Activated CD4-positive, alpha-beta memory T cell treated with anti-CD3 and anti-CD28 coated beads, Interleukin-2, amount 10 ng/mL, durations not matched to agents 7 days and 5 days (primary cell): ENCODE data around the gene SMAD7. TPM values are rescaled to one million over a fixed set of nuclear protein-coding genes. Genes with fewer than 3 reads are reported as not detected.

ENCODE experiments used
- CTCF ChIA-PET: fragments of 350-600 bp; sonication (Branson Sonifier 250); formaldehyde crosslinking; loops from one replicate; lab custom pipeline; 2021; ENCODE audit warnings: antibody characterized with exemption, inconsistent platforms; lab: Charles Lee
- POLR2A ChIA-PET: fragments of 350-600 bp; sonication (Branson Sonifier 250); formaldehyde crosslinking; loops from one replicate; lab custom pipeline; 2021; ENCODE audit warnings: antibody characterized with exemption; lab: Charles Lee
- DNase-seq: peaks from one replicate; pipeline ENCODE4 v3.0.0-alpha.2; 2020
- H3K27ac Mint-ChIP-seq: one replicate; pipeline ENCODE4 v1.8.0; 2021; ENCODE audit warnings: mild to moderate bottlenecking, mixed read lengths
- H3K27me3 Mint-ChIP-seq: one replicate; pipeline ENCODE4 v1.8.0; 2021; ENCODE audit warnings: mixed read lengths
- H3K36me3 Mint-ChIP-seq: one replicate; pipeline ENCODE4 v1.8.0; 2021; ENCODE audit warnings: low read depth, mixed read lengths
- H3K4me1 Mint-ChIP-seq: one replicate; pipeline ENCODE4 v1.8.0; 2021; ENCODE audit warnings: mixed read lengths
- H3K4me3 Mint-ChIP-seq: one replicate; pipeline ENCODE4 v1.8.0; 2021; ENCODE audit warnings: mild to moderate bottlenecking, mixed read lengths
- H3K9me3 Mint-ChIP-seq: one replicate; pipeline ENCODE4 v1.8.0; 2021; ENCODE audit warnings: mixed read lengths
- total RNA-seq, 2 experiments: library from RNA; stranded (reverse); gene quantifications; one replicate each; pipeline ENCODE4 v1.2.3, GENCODE V29; 2021

The SMAD7 gene
- total RNA-seq, 2 experiments from 2014 or later = 30.0 to 31.0 TPM

DNA sequence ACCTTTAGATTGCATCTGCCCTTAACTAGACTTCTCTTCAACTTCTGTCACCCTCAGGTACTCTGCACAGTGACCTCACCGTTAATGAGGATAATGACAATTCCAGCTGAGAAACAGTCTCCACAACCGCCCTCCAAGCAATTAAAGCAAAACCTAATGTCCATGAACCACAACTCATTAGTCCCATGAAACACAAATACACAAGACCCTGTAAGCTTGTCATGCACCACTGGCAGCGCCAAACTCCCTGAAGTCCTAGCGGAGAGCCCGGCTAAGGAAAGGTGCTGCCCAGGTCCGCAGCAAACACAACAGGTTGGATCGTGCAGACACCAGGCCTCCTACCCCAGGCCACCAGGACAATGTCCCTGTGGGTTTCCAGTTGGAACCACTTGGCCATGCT, 7.4 kb downstream of the SMAD7 start:
- Mint-ChIP-seq H3K4me3 (no peak overlapping the region), H3K36me3 (peaks cover 95% of the 10 kb centered on the region)

DNA sequence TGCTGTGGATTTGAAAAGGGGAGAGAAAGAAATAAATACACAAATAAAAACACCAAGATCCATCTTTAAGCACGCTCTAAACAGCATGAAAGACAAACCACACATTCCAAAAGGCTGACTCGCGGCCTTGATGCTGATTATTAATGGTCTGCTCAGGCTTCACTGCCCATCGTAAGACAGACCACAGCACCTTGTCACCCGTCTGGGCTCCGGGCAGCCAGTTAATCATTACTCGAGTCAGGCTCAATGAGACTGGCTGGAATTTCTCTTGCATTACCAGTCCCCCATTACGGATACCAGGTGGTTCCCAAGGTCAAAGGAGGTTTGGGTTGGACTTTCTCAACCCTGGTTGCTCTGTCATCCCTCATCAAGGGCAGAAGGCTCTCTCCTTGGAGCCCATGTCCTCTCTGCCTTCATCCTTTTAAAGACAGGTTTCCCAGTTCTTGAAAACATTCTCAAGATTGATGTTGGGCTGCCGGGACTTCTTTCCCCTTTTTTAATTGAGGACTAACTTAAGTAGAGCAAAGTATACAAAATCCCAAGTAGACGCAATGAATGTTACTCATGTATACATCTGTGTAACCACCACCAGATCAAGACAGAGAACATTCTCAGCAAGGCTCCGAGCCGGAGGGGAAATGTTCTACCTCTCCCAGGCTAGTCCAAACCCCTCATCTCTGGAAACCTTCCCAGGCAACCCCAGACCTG, 8.1 kb downstream of the SMAD7 start:
- ChIA-PET CTCF (no interaction called here), POLR2A (interaction anchor here (1.1 to 3.0 kb wide), 6 partner anchors 9 to 17 kb away, joined by 3 to 37 read pairs (median 12); no protein-coding TSS in a partner anchor)
- Mint-ChIP-seq H3K27me3 (no peaks in the 10 kb centered on the region), H3K4me3 (no peak overlapping the region), H3K27ac (peak overlapping the region; percentile 69), H3K36me3 (peaks cover 95% of the 10 kb centered on the region), H3K9me3 (no peaks in the 10 kb centered on the region), H3K4me1 (peaks cover 98% of the 10 kb centered on the region)
- DNase-seq = no peak

More for the DNA sequence above, 7.4 kb downstream of the SMAD7 start:
- no peaks in the 10 kb centered on the region for H3K27me3 Mint-ChIP-seq
- DNase-seq = no peak
- CTCF ChIA-PET = no interaction called here
- H3K9me3 Mint-ChIP-seq = no peaks in the 10 kb centered on the region
- POLR2A ChIA-PET = interaction anchor here (1.6 kb wide), 1 partner anchor 13 kb away, joined by 4 read pairs; no protein-coding TSS in a partner anchor
- peak overlapping the region; percentile 69 for H3K27ac Mint-ChIP-seq
- peaks cover 98% of the 10 kb centered on the region for H3K4me1 Mint-ChIP-seq

DNA sequence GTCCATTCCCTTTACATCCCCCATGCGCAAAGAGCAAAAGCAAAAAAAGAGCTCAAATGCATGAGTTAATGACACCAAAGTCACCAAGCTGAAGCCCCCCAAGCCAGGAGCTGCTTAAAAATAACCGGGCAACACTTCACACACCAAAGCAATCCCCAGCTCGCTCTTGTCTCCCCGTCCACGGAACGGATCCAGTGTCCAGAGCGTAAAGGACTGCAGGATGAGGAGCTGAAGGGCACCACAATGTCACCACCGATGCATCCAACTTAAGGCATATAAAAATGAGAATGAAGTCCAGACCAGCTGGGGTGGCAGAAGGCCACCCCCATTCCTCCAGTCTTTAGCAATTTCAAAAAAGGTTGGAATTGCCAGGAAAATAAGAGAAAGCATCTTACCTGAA, 8.7 kb downstream of the SMAD7 start:
- CTCF ChIA-PET = interaction anchor here (1.5 to 2.2 kb wide), 2 partner anchors 10 to 165 kb away, joined by 6 to 7 read pairs; no protein-coding TSS in a partner anchor
- Mint-ChIP-seq H3K4me1 (peaks cover 98% of the 10 kb centered on the region), H3K36me3 (peaks cover 94% of the 10 kb centered on the region), H3K9me3 (no peaks in the 10 kb centered on the region), H3K27ac (peak overlapping the region; percentile 97), H3K4me3 (peak overlapping the region; percentile 74), H3K27me3 (no peaks in the 10 kb centered on the region)
- no peak for DNase-seq
- POLR2A ChIA-PET = interaction anchor here (1.1 to 3.0 kb wide), 6 partner anchors 8 to 17 kb away, joined by 3 to 37 read pairs (median 12); no protein-coding TSS in a partner anchor

- Mint-ChIP-seq H3K4me3 (peak overlapping the region; percentile 74), H3K27ac (peak overlapping the region; percentile 97), H3K36me3 (peaks cover 90% of the 10 kb centered on the region), H3K4me1 (peaks cover 96% of the 10 kb centered on the region), H3K27me3 (no peaks in the 10 kb centered on the region), H3K9me3 (no peaks in the 10 kb centered on the region)
- ChIA-PET POLR2A (interaction anchor here (1.0 to 3.0 kb wide), 9 partner anchors 8 to 107 kb away, joined by 3 to 37 read pairs (median 8); no protein-coding TSS in a partner anchor), CTCF (interaction anchor here (1.5 to 2.2 kb wide), 2 partner anchors 11 to 165 kb away, joined by 6 to 7 read pairs; no protein-coding TSS in a partner anchor)
- no peak for DNase-seq
These were observed 9.1 kb downstream of the SMAD7 start for GRCh38 chr18:48941672-48942071.

- Mint-ChIP-seq H3K4me3 (peak overlapping the region; percentile 74), H3K9me3 (no peaks in the 10 kb centered on the region), H3K4me1 (peaks cover 96% of the 10 kb centered on the region), H3K27ac (peak overlapping the region; percentile 97), H3K36me3 (peaks cover 90% of the 10 kb centered on the region), H3K27me3 (no peaks in the 10 kb centered on the region)
- ChIA-PET CTCF (interaction anchor here (0.9 to 2.2 kb wide), 4 partner anchors 11 to 164 kb away, joined by 4 to 7 read pairs (median 6); no protein-coding TSS in a partner anchor), POLR2A (interaction anchor here (0.7 to 3.0 kb wide), 11 partner anchors 9 to 448 kb away, joined by 3 to 37 read pairs (median 4); no protein-coding TSS in a partner anchor)
- DNase-seq = peak; percentile 86
These were observed 9.7 kb downstream of the SMAD7 start for GRCh38 chr18:48940854-48941611.

- no peak for DNase-seq
- peak overlapping the region; percentile 97 for H3K27ac Mint-ChIP-seq
- POLR2A ChIA-PET = interaction anchor here (1.0 to 3.0 kb wide), 6 partner anchors 9 to 15 kb away, joined by 3 to 37 read pairs (median 11); no protein-coding TSS in a partner anchor
- H3K36me3 Mint-ChIP-seq = peaks cover 86% of the 10 kb centered on the region
- CTCF ChIA-PET = interaction anchor here (0.9 to 1.8 kb wide), 4 partner anchors 12 to 162 kb away, joined by 3 to 5 read pairs (median 4); partner anchors contain the start of gene SMAD7
- peaks cover 96% of the 10 kb centered on the region for H3K4me1 Mint-ChIP-seq
- H3K4me3 Mint-ChIP-seq = peak overlapping the region; percentile 74
- H3K27me3 Mint-ChIP-seq = no peaks in the 10 kb centered on the region
- no peaks in the 10 kb centered on the region for H3K9me3 Mint-ChIP-seq
These were observed 11.3 kb downstream of the SMAD7 start for GRCh38 chr18:48939205-48940097.

DNA sequence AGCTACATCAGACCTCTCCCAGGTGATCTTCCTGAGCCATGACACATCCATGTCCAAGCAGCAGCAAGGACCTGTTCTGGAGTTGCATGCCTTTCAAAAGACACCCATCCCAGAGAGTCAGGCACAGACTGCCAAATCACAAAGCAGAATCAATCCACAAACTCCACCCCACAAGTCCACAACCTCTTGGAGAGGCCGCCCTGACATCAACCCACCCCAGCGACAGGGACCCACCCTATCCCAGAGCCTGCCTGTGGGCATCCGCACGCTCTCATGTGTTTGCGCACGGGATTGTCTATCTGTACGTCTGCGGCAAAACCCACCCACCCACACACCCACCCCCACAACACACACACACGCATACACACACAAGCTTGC, 11.9 kb downstream of the SMAD7 start:
- H3K4me1 Mint-ChIP-seq = peaks cover 96% of the 10 kb centered on the region
- CTCF ChIA-PET = interaction anchor here (1.0 to 1.8 kb wide), 2 partner anchors 13 to 161 kb away, joined by 3 to 5 read pairs; partner anchors contain the start of gene SMAD7
- H3K27ac Mint-ChIP-seq = no peak overlapping the region
- POLR2A ChIA-PET = interaction anchor here (1.2 to 1.9 kb wide), 2 partner anchors 13 to 14 kb away, joined by 3 to 10 read pairs; no protein-coding TSS in a partner anchor
- H3K36me3 Mint-ChIP-seq = peaks cover 80% of the 10 kb centered on the region
- H3K9me3 Mint-ChIP-seq = no peaks in the 10 kb centered on the region
- no peaks in the 10 kb centered on the region for H3K27me3 Mint-ChIP-seq
- DNase-seq = no peak
- no peak overlapping the region for H3K4me3 Mint-ChIP-seq

- ChIA-PET POLR2A (interaction anchor here (0.9 to 1.9 kb wide), 4 partner anchors 9 to 18 kb away, joined by 3 to 10 read pairs (median 5); no protein-coding TSS in a partner anchor), CTCF (interaction anchor here (1.0 to 1.8 kb wide), 2 partner anchors 13 to 160 kb away, joined by 3 to 5 read pairs; partner anchors contain the start of gene SMAD7)
- H3K4me3 Mint-ChIP-seq = no peak overlapping the region
These were observed 12.7 kb downstream of the SMAD7 start for GRCh38 chr18:48937869-48938750.

DNA sequence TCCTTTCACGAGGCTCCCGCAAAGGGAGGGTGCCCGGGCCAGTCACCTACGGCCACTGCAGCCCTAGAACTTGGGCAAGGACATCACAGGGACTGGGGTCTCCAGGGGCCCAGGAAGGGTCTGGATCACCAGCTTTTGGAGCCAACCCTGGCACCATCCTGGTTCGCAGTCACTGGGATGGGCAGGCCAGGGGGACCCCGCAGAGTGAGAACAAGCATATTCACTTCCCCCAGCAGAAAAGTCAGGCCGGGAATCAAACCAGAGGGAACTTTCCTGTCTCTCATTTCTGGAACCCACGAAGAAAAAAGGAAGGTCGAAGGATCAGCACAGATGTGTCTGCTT, 15.4 kb downstream of the SMAD7 start:
- H3K4me3 Mint-ChIP-seq = peak overlapping the region; percentile 58
- POLR2A ChIA-PET = interaction anchor here (1.8 kb wide), 1 partner anchor 11 kb away, joined by 6 read pairs; no protein-coding TSS in a partner anchor
- peak overlapping the region; percentile 84 for H3K27ac Mint-ChIP-seq
- CTCF ChIA-PET = interaction anchor here (0.7 kb wide), 1 partner anchor 270 kb away, joined by 4 read pairs; no protein-coding TSS in a partner anchor
- no peaks in the 10 kb centered on the region for H3K9me3 Mint-ChIP-seq
- DNase-seq = no peak
- no peaks in the 10 kb centered on the region for H3K27me3 Mint-ChIP-seq
- peaks cover 96% of the 10 kb centered on the region for H3K4me1 Mint-ChIP-seq
- peaks cover 67% of the 10 kb centered on the region for H3K36me3 Mint-ChIP-seq

More at GRCh38 chr18:48937869-48938750, 12.7 kb downstream of the SMAD7 start:
- H3K4me1 Mint-ChIP-seq = peaks cover 96% of the 10 kb centered on the region
- peaks cover 76% of the 10 kb centered on the region for H3K36me3 Mint-ChIP-seq
- H3K9me3 Mint-ChIP-seq = no peaks in the 10 kb centered on the region
- no peaks in the 10 kb centered on the region for H3K27me3 Mint-ChIP-seq
- no peak overlapping the region for H3K27ac Mint-ChIP-seq
- DNase-seq = no peak

DNA sequence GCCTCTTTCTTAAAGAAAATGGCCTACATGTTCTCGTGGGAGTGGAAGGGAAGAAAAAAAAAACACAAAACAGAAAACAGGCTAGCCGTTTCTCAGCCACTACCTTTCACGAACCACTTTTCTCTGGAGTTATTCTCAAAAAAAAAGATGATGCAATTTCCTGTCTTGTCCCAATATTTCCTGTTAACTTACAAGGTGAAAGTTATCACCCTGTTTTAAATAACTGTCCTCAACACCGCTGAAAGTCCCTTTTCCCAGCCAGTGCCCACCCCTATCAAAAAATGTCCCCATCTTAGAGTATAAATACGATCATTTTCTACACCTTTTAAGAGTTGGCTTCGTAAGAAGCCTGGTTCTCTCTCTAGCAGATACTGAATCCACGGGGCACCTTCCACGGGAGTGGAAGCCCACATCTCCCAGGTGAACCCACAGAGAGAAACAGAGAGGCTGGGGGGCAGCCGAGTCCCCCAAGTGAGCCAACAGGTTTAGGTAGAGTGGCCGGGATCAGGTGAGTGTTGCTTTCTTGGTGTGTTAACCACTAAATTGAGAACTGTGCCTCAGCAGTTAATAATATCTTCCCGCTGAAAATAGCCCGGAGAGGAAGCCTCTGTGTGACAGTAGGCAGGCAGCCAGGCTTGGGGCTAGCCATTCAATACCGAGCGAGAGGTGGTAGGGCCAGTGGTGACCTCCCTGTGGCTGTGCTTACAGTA, 15.9 kb downstream of the SMAD7 start:
- Mint-ChIP-seq H3K27ac (peak overlapping the region; percentile 84), H3K27me3 (no peaks in the 10 kb centered on the region), H3K4me3 (peak overlapping the region; percentile 58), H3K9me3 (no peaks in the 10 kb centered on the region), H3K36me3 (peaks cover 66% of the 10 kb centered on the region), H3K4me1 (peaks cover 96% of the 10 kb centered on the region)
- no peak for DNase-seq
- POLR2A ChIA-PET = interaction anchor here (1.2 to 1.8 kb wide), 3 partner anchors 9 to 15 kb away, joined by 5 to 8 read pairs (median 6); no protein-coding TSS in a partner anchor
- CTCF ChIA-PET = interaction anchor here (1.1 kb wide), 1 partner anchor 87 kb away, joined by 3 read pairs; no protein-coding TSS in a partner anchor
